VCaP (cell line): Measurements from ENCODE around the gene OPA3.
A peak's percentile ranks its signal among the peaks of the same experiment; 100 is the strongest.

Source experiments
- H3K27ac ChIP-seq: fragments of 450-650 bp; 2 replicates; pipeline ENCODE4 v1.5.1; 2017
- CTCF ChIP-seq: fragments of 450-650 bp; conservative IDR thresholded peaks from 2 replicates; pipeline ENCODE4 v1.5.1; 2017; ENCODE audit warnings: mild to moderate bottlenecking, moderate library complexity

Gene OPA3

GRCh38 chr19:45574526-45574925 is 10.1 kb downstream of the OPA3 start:
- no peak for TF ChIP-seq CTCF
- peak overlapping the region; percentile 79; the same call in 1 of the 2 replicates for H3K27ac ChIP-seq

GRCh38 chr19:45571457-45572220 is 13.0 kb downstream of the OPA3 start:
- H3K27ac ChIP-seq = no peak overlapping the region
- TF ChIP-seq CTCF = no peak

- H3K27ac ChIP-seq = peak overlapping the region; percentile 98
- peak; percentile 94 for TF ChIP-seq CTCF
Observed at GRCh38 chr19:45569619-45570421, 14.8 kb downstream of the OPA3 start.

- no peak for TF ChIP-seq CTCF
- peak overlapping the region; percentile 98 for H3K27ac ChIP-seq
Observed at GRCh38 chr19:45568732-45569131, 15.9 kb downstream of the OPA3 start.

GRCh38 chr19:45567609-45568008 is 17.0 kb downstream of the OPA3 start:
- TF ChIP-seq CTCF = no peak

GRCh38 chr19:45564131-45564780 is 20.3 kb downstream of the OPA3 start:
- no peak for TF ChIP-seq CTCF
- H3K27ac ChIP-seq = peak overlapping the region; percentile 57; the same call in 1 of the 2 replicates

More at GRCh38 chr19:45567609-45568008, 17.0 kb downstream of the OPA3 start:
- peak overlapping the region; percentile 98 for H3K27ac ChIP-seq

- H3K27ac ChIP-seq = peak overlapping the region; percentile 57
- TF ChIP-seq CTCF = no peak
Observed at GRCh38 chr19:45560686-45561085, 23.9 kb downstream of the OPA3 start.
